HEK293 (cell line): Measurements from ENCODE around the gene DYDC2.

Experiments used
- CTCF ChIA-PET: fragments of 350-600 bp; formaldehyde crosslinking; extraction: SDS; loops from one replicate; lab custom pipeline; 2021; ENCODE audit warnings: antibody characterized with exemption; lab: Yijun Ruan, JAX
- POLR2A ChIA-PET: fragments of 300-600 bp; formaldehyde crosslinking; extraction: SDS; loops from one replicate; lab custom pipeline; 2020; ENCODE audit warnings: antibody characterized with exemption, inconsistent platforms; lab: Yijun Ruan, JAX
- H3K27ac ChIP-seq: fragments of 200-500 bp; sonication (Bioruptor generic); 2 replicates; pipeline ENCODE4 v1.5.1; 2014; ENCODE audit warnings: low read depth, low read length, control low read depth, inconsistent platforms; ENCODE audit errors: extremely low read depth
- H3K36me3 ChIP-seq, 2 experiments: fragments of 200-500 bp in 1 of 2; sonication (Bioruptor generic) in 1 of 2; 1 replicate in 1 of 2; 2 replicates in 1 of 2; pipeline ENCODE4 v1.5.1; 2014 to 2017; ENCODE audit warnings: inconsistent platforms in 2 of 2, low read length in 2 of 2; ENCODE audit not compliant: control insufficient read depth in 2 of 2, insufficient read depth in 1 of 2
- H3K4me1 ChIP-seq: fragments of 200-500 bp; sonication (Bioruptor generic); 2 replicates; pipeline ENCODE4 v1.5.1; 2014; ENCODE audit warnings: mild to moderate bottlenecking, low read length, inconsistent platforms; ENCODE audit not compliant: control insufficient read depth, insufficient read depth
- H3K4me3 ChIP-seq: 2 replicates; pipeline ENCODE4 v1.5.1; 2011; ENCODE audit warnings: low read depth, mild to moderate bottlenecking, control low read depth, low read length, moderate library complexity
- H3K9me3 ChIP-seq: fragments of 200-500 bp; sonication (Bioruptor generic); 2 replicates; pipeline ENCODE4 v1.5.1; 2014; ENCODE audit warnings: low read depth, low read length, inconsistent platforms; ENCODE audit not compliant: control insufficient read depth, insufficient read depth
- AEBP2 ChIP-seq: fragments of 450-650 bp; formaldehyde crosslinking; IDR thresholded peaks from 2 replicates; pipeline ENCODE4 v1.5.1; 2016; ENCODE audit warnings: missing biosample characterization, missing genetic modification characterization, borderline replicate concordance
- BCL11B ChIP-seq: fragments of 450-650 bp; formaldehyde crosslinking; IDR thresholded peaks from 2 replicates; pipeline ENCODE4 v1.5.1; 2016; ENCODE audit warnings: low read depth, missing biosample characterization, missing genetic modification characterization
- SALL2 ChIP-seq: fragments of 450-650 bp; formaldehyde crosslinking; IDR thresholded peaks from 2 replicates; pipeline ENCODE4 v1.5.0; 2017; ENCODE audit warnings: missing biosample characterization, mild to moderate bottlenecking, missing genetic modification characterization, borderline replicate concordance
- SP3 ChIP-seq: fragments of 450-650 bp; formaldehyde crosslinking; IDR thresholded peaks from 2 replicates; pipeline ENCODE4 v1.5.1; 2016; ENCODE audit warnings: missing biosample characterization, missing genetic modification characterization
- ZBTB20 ChIP-seq: fragments of 450-650 bp; formaldehyde crosslinking; IDR thresholded peaks from 2 replicates; pipeline ENCODE4 v1.5.1; 2016; ENCODE audit warnings: missing biosample characterization, missing genetic modification characterization
- ZFP69B ChIP-seq: fragments of 450-650 bp; formaldehyde crosslinking; IDR thresholded peaks from 2 replicates; pipeline ENCODE4 v1.5.1; 2016; ENCODE audit warnings: missing biosample characterization, missing genetic modification characterization
- ZNF223 ChIP-seq: fragments of 450-650 bp; formaldehyde crosslinking; IDR thresholded peaks from 2 replicates; pipeline ENCODE4 v1.5.1; 2016; ENCODE audit warnings: missing biosample characterization, missing genetic modification characterization
- ZNF23 ChIP-seq: fragments of 450-650 bp; formaldehyde crosslinking; IDR thresholded peaks from 2 replicates; pipeline ENCODE4 v1.5.1; 2016; ENCODE audit warnings: missing biosample characterization, missing genetic modification characterization, borderline replicate concordance
- ZNF311 ChIP-seq: fragments of 450-650 bp; formaldehyde crosslinking; IDR thresholded peaks from 2 replicates; pipeline ENCODE4 v1.5.1; 2017; ENCODE audit warnings: missing biosample characterization, missing genetic modification characterization, borderline replicate concordance
- ZNF341 ChIP-seq: fragments of 450-650 bp; formaldehyde crosslinking; IDR thresholded peaks from 2 replicates; pipeline ENCODE4; 2016; ENCODE audit warnings: low read depth, missing biosample characterization, missing genetic modification characterization
- ZNF449 ChIP-seq: fragments of 450-650 bp; formaldehyde crosslinking; IDR thresholded peaks from 2 replicates; pipeline ENCODE4 v1.5.1; 2017; ENCODE audit warnings: missing biosample characterization, mild to moderate bottlenecking, missing genetic modification characterization, moderate library complexity
- ZNF530 ChIP-seq: fragments of 450-650 bp; formaldehyde crosslinking; IDR thresholded peaks from 2 replicates; pipeline ENCODE4 v1.5.1; 2016; ENCODE audit warnings: low read depth, missing biosample characterization, missing genetic modification characterization
- ZNF645 ChIP-seq: fragments of 450-650 bp; formaldehyde crosslinking; IDR thresholded peaks from 2 replicates; pipeline ENCODE4; 2016; ENCODE audit warnings: missing biosample characterization, missing genetic modification characterization
- ZNF692 ChIP-seq: fragments of 450-650 bp; formaldehyde crosslinking; IDR thresholded peaks from 2 replicates; pipeline ENCODE4 v1.5.1; 2016; ENCODE audit warnings: missing biosample characterization, missing genetic modification characterization

The DYDC2 gene

GRCh38 chr10:80411267-80411668 is 54.7 kb downstream of the DYDC2 start:
- ChIA-PET CTCF (interaction anchor here (1.1 to 1.3 kb wide), 2 partner anchors 10 to 29 kb away, joined by 3 read pairs; no protein-coding TSS in a partner anchor), POLR2A (interaction anchor here (0.6 kb wide), 1 partner anchor 114 kb away, joined by 3 read pairs; no protein-coding TSS in a partner anchor)
- Histone ChIP-seq H3K4me1 (peaks cover 42% of the 10 kb centered on the region), H3K36me3 (peaks cover 0 to 9% of the 10 kb centered on the region in 2 experiments; a peak in 1 of 3 replicates), H3K27ac (no peak overlapping the region), H3K9me3 (no peaks in the 10 kb centered on the region), H3K4me3 (no peak overlapping the region)
- TF ChIP-seq ZFP69B (tag by site-specific recombination), result 0 out of 2 replicates have a peak, but pooled peaks have one; percentile 20
- no peak for TF ChIP-seq SALL2 (tag by site-specific recombination)
- TF ChIP-seq ZNF692 (tag by site-specific recombination), result peak; percentile 45; the same call in 1 of the 2 replicates
- no peak for TF ChIP-seq BCL11B (tag by site-specific recombination)
- no peak for TF ChIP-seq ZNF645 (tag by site-specific recombination)
- 0 out of 2 replicates have a peak, but pooled peaks have one; percentile 34 for TF ChIP-seq ZBTB20 (tag by site-specific recombination)
- TF ChIP-seq ZNF311 (tag by site-specific recombination), result no peak
- TF ChIP-seq ZNF341 (tag by site-specific recombination), result no peak; the same call in 1 of the 2 replicates
- no peak for TF ChIP-seq SP3 (tag by site-specific recombination)

- Histone ChIP-seq H3K27ac (no peak overlapping the region), H3K4me3 (no peak overlapping the region), H3K9me3 (no peaks in the 10 kb centered on the region), H3K36me3 (peaks cover 0 to 9% of the 10 kb centered on the region in 2 experiments; a peak in 1 of 3 replicates), H3K4me1 (peaks cover 45% of the 10 kb centered on the region)
- ChIA-PET POLR2A (interaction anchor here (0.6 kb wide), 1 partner anchor 113 kb away, joined by 3 read pairs; no protein-coding TSS in a partner anchor), CTCF (interaction anchor here (1.1 to 1.3 kb wide), 2 partner anchors 10 to 29 kb away, joined by 3 read pairs; no protein-coding TSS in a partner anchor)
- TF ChIP-seq AEBP2 (tag by site-specific recombination), result no peak
These were observed 55.2 kb downstream of the DYDC2 start for GRCh38 chr10:80411681-80412220.

GRCh38 chr10:80412486-80412885 is 55.9 kb downstream of the DYDC2 start:
- no peak overlapping the region for H3K4me3 ChIP-seq
- H3K36me3 ChIP-seq, result peaks cover 0 to 9% of the 10 kb centered on the region in 2 experiments; a peak in 2 of 3 replicates
- POLR2A ChIA-PET, result no interaction called here
- H3K9me3 ChIP-seq, result no peaks in the 10 kb centered on the region
- no peak overlapping the region for H3K27ac ChIP-seq
- 0 out of 2 replicates have a peak, but pooled peaks have one; percentile 24 for TF ChIP-seq ZNF449
- no peak for TF ChIP-seq ZNF23 (tag by site-specific recombination)
- no peak for TF ChIP-seq ZNF530 (tag by site-specific recombination)
- no peak for TF ChIP-seq ZNF223 (tag by site-specific recombination)
- CTCF ChIA-PET, result interaction anchor here (0.6 to 1.3 kb wide), 2 partner anchors 30 to 113 kb away, joined by 3 to 4 read pairs; no protein-coding TSS in a partner anchor
- H3K4me1 ChIP-seq, result peaks cover 50% of the 10 kb centered on the region
